A549 (cell line): Measurements from ENCODE around the gene KDM3A. TPM values are rescaled to one million over a fixed set of nuclear protein-coding genes. Genes with fewer than 3 reads are reported as not detected.

Source experiments
- ATAC-seq, 2 experiments: fragments of 200-7000 bp in 1 of 2; fragments of >200 bp in 1 of 2; cut with Nextera tagmentation in 1 of 2; cut with Tn5 transposase in 1 of 2; 3 replicates each; pipeline versions ENCODE4 v1.8.0 to v1.9.1; 2018 to 2020; ENCODE audit warnings: mild to moderate bottlenecking in 1 of 2, moderate library complexity in 1 of 2
- CTCF ChIA-PET: fragments of 300-600 bp; sonication (Branson Sonifier 250); formaldehyde crosslinking; extraction: SDS; loops from one replicate; lab custom pipeline; 2021; ENCODE audit warnings: antibody characterized with exemption, inconsistent platforms; lab: Yijun Ruan, JAX
- POLR2A ChIA-PET: fragments of 350-600 bp; formaldehyde crosslinking; extraction: SDS; loops from one replicate; lab custom pipeline; 2021; ENCODE audit warnings: antibody characterized with exemption, inconsistent platforms; lab: Yijun Ruan, JAX
- DNase-seq, 2 experiments: peaks; one replicate each; pipeline versions ENCODE4 v3.0.0 to v3.0.0-alpha.2; 2011 to 2016; ENCODE audit warnings: low read depth in 1 of 2, low spot score in 1 of 2
- FAIRE-seq: peaks from 2 replicates; lab custom pipeline; 2011; peaks lifted over from hg19 to GRCh38; lab: Jason Lieb, UNC
- H3K27ac ChIP-seq, 2 experiments: fragments of >200 bp; sonication (Bioruptor Twin); formaldehyde crosslinking; 3 replicates each; pipeline ENCODE4 v1.5.1; 2016 to 2017
- H3K4me1 ChIP-seq: fragments of >200 bp; sonication (Bioruptor Twin); formaldehyde crosslinking; 3 replicates; pipeline ENCODE4 v1.6.1; 2016
- H3K4me2 ChIP-seq: fragments of >200 bp; sonication (Bioruptor Twin); formaldehyde crosslinking; 3 replicates; pipeline ENCODE4 v1.6.1; 2016
- H3K4me3 ChIP-seq: fragments of >200 bp; sonication (Bioruptor Twin); formaldehyde crosslinking; 3 replicates; pipeline ENCODE4 v1.5.1; 2016
- H3K9me3 ChIP-seq: fragments of >200 bp; sonication (Bioruptor Twin); formaldehyde crosslinking; 3 replicates; pipeline ENCODE4 v1.6.1; 2016
- BCL3 ChIP-seq: fragments of >200 bp; sonication (Bioruptor Twin); formaldehyde crosslinking; IDR thresholded peaks from 3 replicates; pipeline ENCODE4 v1.6.1; 2016
- BHLHE40 ChIP-seq: IDR thresholded peaks from 2 replicates; pipeline ENCODE4 v1.6.1; 2012; ENCODE audit warnings: low read depth, low read length, inconsistent platforms
- CBX2 ChIP-seq: fragments of 200-600 bp; sonication (generic); IDR thresholded peaks from 2 replicates; pipeline ENCODE4 v1.6.1; 2016; ENCODE audit warnings: low read depth, mild to moderate bottlenecking, borderline replicate concordance
- CEBPB ChIP-seq, 2 experiments: fragments of >200 bp in 1 of 2; sonication (Bioruptor Twin) in 1 of 2; formaldehyde crosslinking in 1 of 2; IDR thresholded peaks; 2 replicates each; pipeline ENCODE4 v1.6.1; 2012 to 2016
- CHD4 ChIP-seq: fragments of 200-600 bp; sonication (generic); IDR thresholded peaks from 2 replicates; pipeline ENCODE4 v1.6.1; 2016; ENCODE audit warnings: antibody characterized with exemption, mild to moderate bottlenecking, borderline replicate concordance
- CTCF ChIP-seq: fragments of >200 bp; sonication (Bioruptor Twin); formaldehyde crosslinking; IDR thresholded peaks from 3 replicates; pipeline ENCODE4 v1.5.1; 2016
- E2F6 ChIP-seq: IDR thresholded peaks from 2 replicates; pipeline ENCODE4 v1.6.1; 2012; ENCODE audit warnings: low read depth, borderline replicate concordance
- EP300 ChIP-seq, 2 experiments: fragments of >200 bp; sonication (Bioruptor Twin); formaldehyde crosslinking; IDR thresholded peaks; 2 replicates in 1 of 2; 3 replicates in 1 of 2; pipeline ENCODE4 v1.6.1; 2016 to 2017
- ESRRA ChIP-seq: fragments of 150-350 bp; IDR thresholded peaks from 2 replicates; pipeline ENCODE4 v1.6.1; 2014; ENCODE audit warnings: mild to moderate bottlenecking, low read length, borderline replicate concordance
- FOSL2 ChIP-seq, 2 experiments: fragments of 450-650 bp in 1 of 2; fragments of >200 bp in 1 of 2; sonication (Bioruptor Twin) in 1 of 2; formaldehyde crosslinking; IDR thresholded peaks; 2 replicates each; pipeline versions ENCODE4 v1.5.0 to v1.6.1; 2016 to 2020; ENCODE audit warnings: mild to moderate bottlenecking in 1 of 2, moderate library complexity in 1 of 2
- HDAC2 ChIP-seq: fragments of 200-600 bp; sonication (generic); IDR thresholded peaks from 2 replicates; pipeline ENCODE4 v1.6.1; 2016
- HES2 ChIP-seq: fragments of >200 bp; sonication (Bioruptor Twin); formaldehyde crosslinking; IDR thresholded peaks from 2 replicates; pipeline ENCODE4 v1.6.1; 2016
- HEYL ChIP-seq: fragments of 250-450 bp; sonication (Bioruptor Pico); IDR thresholded peaks from 2 replicates; pipeline ENCODE4 v1.8.0; 2021; ENCODE audit warnings: mild to moderate bottlenecking, moderate library complexity
- JUN ChIP-seq, 2 experiments: fragments of >200 bp; sonication (Bioruptor Twin); formaldehyde crosslinking; IDR thresholded peaks; 2 replicates in 1 of 2; 3 replicates in 1 of 2; pipeline ENCODE4 v1.6.1; 2016 to 2017
- KDM1A ChIP-seq: fragments of 200-600 bp; sonication (generic); IDR thresholded peaks from 2 replicates; pipeline ENCODE4 v1.6.1; 2016; ENCODE audit warnings: low read depth, mild to moderate bottlenecking
- KDM5A ChIP-seq: fragments of 200-600 bp; sonication (generic); IDR thresholded peaks from 2 replicates; pipeline ENCODE4 v1.6.1; 2016; ENCODE audit warnings: antibody characterized with exemption, mild to moderate bottlenecking
- MAFK ChIP-seq: fragments of 450-650 bp; IDR thresholded peaks from 2 replicates; pipeline ENCODE4 v1.6.1; 2014; ENCODE audit not compliant: partially characterized antibody
- MAX ChIP-seq: IDR thresholded peaks from 2 replicates; pipeline ENCODE4 v1.6.1; 2012
- MYC ChIP-seq: IDR thresholded peaks from 2 replicates; pipeline ENCODE4 v1.6.1; 2012; ENCODE audit warnings: mild to moderate bottlenecking, inconsistent platforms, low read length, improper control_type of control experiment, borderline replicate concordance
- NFE2L2 ChIP-seq: fragments of 150-350 bp; conservative IDR thresholded peaks from 2 replicates; pipeline ENCODE4 v1.6.1; 2014; ENCODE audit warnings: low read length
- NPAS2 ChIP-seq: fragments of 250-450 bp; sonication (Bioruptor Pico); IDR thresholded peaks from 2 replicates; pipeline ENCODE4 v1.8.0; 2022; ENCODE audit warnings: mild to moderate bottlenecking, moderate library complexity, borderline replicate concordance
- NR3C1 ChIP-seq: fragments of >200 bp; sonication (Bioruptor Twin); formaldehyde crosslinking; IDR thresholded peaks from 3 replicates; pipeline ENCODE4 v1.6.1; 2017
- PBX3 ChIP-seq: IDR thresholded peaks from 2 replicates; pipeline ENCODE4 v1.6.1; 2012
- POLR2AphosphoS2 ChIP-seq: conservative IDR thresholded peaks from 2 replicates; pipeline ENCODE4 v1.6.1; 2012; ENCODE audit warnings: low read length, improper control_type of control experiment, inconsistent platforms
- RAD21 ChIP-seq, 2 experiments: fragments of >200 bp in 1 of 2; sonication (Bioruptor Twin) in 1 of 2; formaldehyde crosslinking in 1 of 2; IDR thresholded peaks in 1 of 2; conservative IDR thresholded peaks in 1 of 2; 2 replicates in 1 of 2; 3 replicates in 1 of 2; pipeline ENCODE4 v1.6.1; 2012 to 2018; ENCODE audit warnings: inconsistent platforms in 1 of 2
- RARB ChIP-seq: fragments of 250-450 bp; sonication (Bioruptor Pico); IDR thresholded peaks from 2 replicates; pipeline ENCODE4 v1.8.0; 2021; ENCODE audit warnings: mild to moderate bottlenecking, moderate library complexity
- RNF2 ChIP-seq: fragments of 200-600 bp; sonication (generic); IDR thresholded peaks from 2 replicates; pipeline ENCODE4 v1.6.1; 2016; ENCODE audit warnings: low read depth, mild to moderate bottlenecking, antibody characterized with exemption, moderate library complexity, borderline replicate concordance
- TP53 ChIP-seq: fragments of 250-450 bp; sonication (Bioruptor Pico); IDR thresholded peaks from 2 replicates; pipeline ENCODE4 v1.5.0; 2021; ENCODE audit warnings: mild to moderate bottlenecking, moderate library complexity
- ZC3H11A ChIP-seq: fragments of 450-650 bp; IDR thresholded peaks from 2 replicates; pipeline ENCODE4 v1.6.1; 2014; ENCODE audit warnings: antibody characterized with exemption, mild to moderate bottlenecking
- ZSCAN20 ChIP-seq: fragments of 250-450 bp; sonication (Bioruptor Pico); IDR thresholded peaks from 2 replicates; pipeline ENCODE4 v1.8.0; 2022; ENCODE audit warnings: mild to moderate bottlenecking, moderate library complexity
- WGBS: methylation state at CpG from one replicate; pipeline ENCODE4 v1.1.6; 2017; ENCODE audit errors: missing lambda C conversion rate; 5-methylcytosine and 5-hydroxymethylcytosine counted together
- polyA plus RNA-seq, 4 experiments: library from polyadenylated mRNA; depleted of rRNA in 3 of 4; stranded (reverse); fragments of >200 nt; fragmentation: RNase III in 1 of 4; extraction: RNeasy Plus Mini Kit Qiagen cat#74134 plus additional on column Dnase treatment in 1 of 4; gene quantifications; 2 replicates in 3 of 4; 3 replicates in 1 of 4; pipeline ENCODE4 v1.2.3, GENCODE V29; 2011 to 2017

Gene KDM3A
- polyA plus RNA-seq, 2 of the 4 experiments (the other 2 are of a cell fraction) = 21.2 to 57.0 TPM

- H3K27ac ChIP-seq = no peak overlapping the region
- FAIRE-seq (no peak), ATAC-seq (no peak), DNase-seq (no peak)
- CTCF ChIA-PET = no interaction called here
- POLR2A ChIA-PET = no interaction called here
- peaks cover 36% of the 10 kb centered on the region for H3K9me3 ChIP-seq
- TF ChIP-seq HES2 = no peak
- TF ChIP-seq TP53 (CRISPR knock-in tag) = no peak
- no peak for TF ChIP-seq EP300 (IDR thresholded peaks at IDR 0.05)
- TF ChIP-seq JUN (IDR thresholded peaks at IDR 0.05) = no peak
- TF ChIP-seq CBX2 = no peak
- TF ChIP-seq MAX = no peak
- no peak for TF ChIP-seq RNF2
- no peak for TF ChIP-seq CTCF
- TF ChIP-seq ZSCAN20 (CRISPR knock-in tag) = no peak
- TF ChIP-seq ZC3H11A = no peak
- no peak overlapping the region for H3K4me2 ChIP-seq
- H3K4me3 ChIP-seq = no peak overlapping the region
- no peaks in the 10 kb centered on the region for H3K4me1 ChIP-seq
- WGBS = 24% methylated on average over 1 of the region's 1 CpG
Measured at GRCh38 chr2:86433137-86433536, 8.0 kb upstream of the KDM3A start.

- FAIRE-seq (no peak), ATAC-seq (no peak), DNase-seq (no peak)
- no peaks in the 10 kb centered on the region for H3K4me1 ChIP-seq
- no peak overlapping the region for H3K27ac ChIP-seq
- TF ChIP-seq MAFK (peak; percentile 95), FOSL2 (IDR thresholded peaks at IDR 0.05) (no peak), FOSL2 (CRISPR knock-in tag; IDR thresholded peaks at IDR 0.05) (no peak), NPAS2 (no peak), POLR2AphosphoS2 (no peak)
- TF ChIP-seq, all 56 proteins: peak for 1
- Histone ChIP-seq H3K9me3 (peaks cover 42% of the 10 kb centered on the region), H3K4me3 (no peak overlapping the region), H3K4me2 (no peak overlapping the region)
- CTCF ChIA-PET = no interaction called here
- POLR2A ChIA-PET = no interaction called here
Measured at GRCh38 chr2:86434290-86434689, 6.9 kb upstream of the KDM3A start.

GRCh38 chr2:86435531-86435930 is 5.6 kb upstream of the KDM3A start:
- Histone ChIP-seq H3K9me3 (peaks cover 43% of the 10 kb centered on the region), H3K4me1 (no peaks in the 10 kb centered on the region), H3K4me3 (no peak overlapping the region), H3K27ac (no peak overlapping the region)
- FAIRE-seq (no peak), ATAC-seq (no peak), DNase-seq (no peak)
- ChIA-PET POLR2A (no interaction called here), CTCF (interaction anchor here (0.6 kb wide), 1 partner anchor 477 kb away, joined by 4 read pairs; no protein-coding TSS in a partner anchor)
- 50% methylated on average over 4 of the region's 4 CpGs for WGBS
- TF ChIP-seq ESRRA (no peak), NFE2L2 (no peak), NR3C1 (no peak), ZC3H11A (no peak), E2F6 (no peak), RAD21 (conservative IDR thresholded peaks at IDR 0.05 in 1 of 2, IDR thresholded peaks at IDR 0.05 in 1 of 2) (no peak), HDAC2 (no peak), CEBPB (IDR thresholded peaks at IDR 0.05) (no peak), KDM5A (no peak), PBX3 (no peak), BCL3 (no peak), CHD4 (no peak), HEYL (CRISPR knock-in tag) (no peak), RARB (CRISPR knock-in tag) (no peak), BHLHE40 (no peak), MYC (no peak), CBX2 (no peak), HES2 (no peak), KDM1A (no peak)
- TF ChIP-seq, all 56 proteins: peak for 0
- H3K4me2 ChIP-seq = no peak overlapping the region
